Measurements from ENCODE around the gene IRF4. TPM values are rescaled to one million over a fixed set of nuclear protein-coding genes. Genes with fewer than 3 reads are reported as not detected.

IRF4 gene
- total RNA-seq, 2 experiments from 2014 or later: 16.9 to 20.8 TPM

DNA sequence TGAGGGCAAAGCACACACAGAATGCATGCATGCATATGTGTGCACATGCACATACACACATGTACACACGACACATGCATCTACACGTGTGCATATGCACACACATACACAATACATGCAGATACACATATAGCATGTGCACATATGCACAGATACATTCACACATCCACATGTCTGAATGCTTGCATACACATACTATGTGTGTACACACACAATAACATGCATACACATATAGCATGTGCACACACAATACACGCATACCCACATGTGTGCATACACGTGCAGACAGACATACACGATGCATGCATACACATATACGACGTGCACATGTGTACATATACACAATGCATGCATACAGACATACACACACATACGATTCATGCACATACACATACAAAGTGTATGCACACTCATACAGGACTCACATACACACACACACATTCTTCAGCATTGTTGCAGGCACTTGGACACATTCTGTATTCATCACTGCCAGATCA is 24.2 kb upstream of the IRF4 start:
- Mint-ChIP-seq H3K27ac (no peak overlapping the region), H3K4me3 (no peak overlapping the region), H3K27me3 (peaks cover 15% of the 10 kb centered on the region), H3K4me1 (ENCODE audit: low read depth) (no peaks in the 10 kb centered on the region), H3K9me3 (peaks cover 5% of the 10 kb centered on the region), H3K36me3 (ENCODE audit: low read depth) (no peaks in the 10 kb centered on the region)
- ChIA-PET CTCF (no interaction called here), POLR2A (no interaction called here)
- Histone ChIP-seq H3K27me3 (ENCODE audit: control insufficient read depth in 1 of 2, insufficient read depth in 2 of 2, low read length in 2 of 2) (no peaks in the 10 kb centered on the region), H3K36me3 (ENCODE audit: insufficient read depth, low read length) (no peaks in the 10 kb centered on the region), H3K9me3 (ENCODE audit: control insufficient read depth in 1 of 2, insufficient read depth in 1 of 2, low read length in 2 of 2) (peaks cover 0 to 57% of the 10 kb centered on the region in 2 experiments), H3K4me1 (ENCODE audit: insufficient read depth, low read length) (no peaks in the 10 kb centered on the region), H3K4me3 (ENCODE audit: low read length) (no peak overlapping the region), H3K27ac (ENCODE audit: low read depth in 1 of 2, low read length in 2 of 2) (no peak overlapping the region)
- no peak for ATAC-seq (ENCODE audit: poor library complexity)
- TF ChIP-seq, protein P1, sequence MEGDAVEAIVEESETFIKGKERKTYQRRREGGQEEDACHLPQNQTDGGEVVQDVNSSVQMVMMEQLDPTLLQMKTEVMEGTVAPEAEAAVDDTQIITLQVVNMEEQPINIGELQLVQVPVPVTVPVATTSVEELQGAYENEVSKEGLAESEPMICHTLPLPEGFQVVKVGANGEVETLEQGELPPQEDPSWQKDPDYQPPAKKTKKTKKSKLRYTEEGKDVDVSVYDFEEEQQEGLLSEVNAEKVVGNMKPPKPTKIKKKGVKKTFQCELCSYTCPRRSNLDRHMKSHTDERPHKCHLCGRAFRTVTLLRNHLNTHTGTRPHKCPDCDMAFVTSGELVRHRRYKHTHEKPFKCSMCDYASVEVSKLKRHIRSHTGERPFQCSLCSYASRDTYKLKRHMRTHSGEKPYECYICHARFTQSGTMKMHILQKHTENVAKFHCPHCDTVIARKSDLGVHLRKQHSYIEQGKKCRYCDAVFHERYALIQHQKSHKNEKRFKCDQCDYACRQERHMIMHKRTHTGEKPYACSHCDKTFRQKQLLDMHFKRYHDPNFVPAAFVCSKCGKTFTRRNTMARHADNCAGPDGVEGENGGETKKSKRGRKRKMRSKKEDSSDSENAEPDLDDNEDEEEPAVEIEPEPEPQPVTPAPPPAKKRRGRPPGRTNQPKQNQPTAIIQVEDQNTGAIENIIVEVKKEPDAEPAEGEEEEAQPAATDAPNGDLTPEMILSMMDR (IDR thresholded peaks at IDR 0.05): no peak
- intact Hi-C loops (cut with DNase I, micrococcal nuclease): no loop called here
- DNase-seq: no peak

DNA sequence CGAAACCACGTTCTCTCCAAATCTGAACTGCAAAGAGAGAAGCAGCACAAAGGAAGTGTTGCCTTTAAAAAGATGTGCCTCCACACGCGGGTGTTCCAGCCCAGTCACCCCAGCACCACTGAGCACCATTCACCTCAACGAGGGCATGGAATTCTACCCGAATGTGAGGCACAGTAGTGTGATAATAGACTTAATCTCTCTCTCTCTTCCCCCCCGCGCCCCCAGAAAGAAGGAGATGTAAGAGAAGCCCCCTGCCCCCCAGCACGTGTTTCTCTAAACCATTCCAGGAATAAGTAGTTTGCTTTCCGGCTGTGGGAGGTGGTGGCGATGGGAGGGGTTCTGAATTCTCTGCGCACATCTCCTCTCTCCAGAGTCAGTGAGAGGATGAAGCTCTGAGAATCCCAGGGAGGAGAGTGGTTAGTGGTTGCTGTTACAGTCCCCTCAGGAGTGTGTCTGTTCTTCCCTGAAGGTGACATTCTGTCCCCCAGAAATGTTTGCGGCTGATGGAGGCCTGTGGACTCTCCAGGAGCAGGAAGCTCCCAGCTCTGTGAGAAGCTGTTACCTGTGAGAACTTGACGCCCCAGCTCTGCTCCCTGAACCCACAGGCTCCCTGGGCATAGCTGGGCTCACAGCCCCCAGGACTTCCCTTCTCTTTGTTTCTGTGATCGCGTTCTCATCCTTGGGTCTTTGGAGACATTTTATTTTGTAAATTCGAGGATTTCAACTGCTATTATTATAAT is 23.5 kb upstream of the IRF4 start:
- Mint-ChIP-seq H3K4me3 (no peak overlapping the region), H3K27me3 (peaks cover 20% of the 10 kb centered on the region), H3K36me3 (ENCODE audit: low read depth) (no peaks in the 10 kb centered on the region), H3K9me3 (peaks cover 5% of the 10 kb centered on the region), H3K4me1 (ENCODE audit: low read depth) (no peaks in the 10 kb centered on the region), H3K27ac (no peak overlapping the region)
- TF ChIP-seq, protein P1 (IDR thresholded peaks at IDR 0.05): no peak
- Histone ChIP-seq H3K36me3 (ENCODE audit: insufficient read depth, low read length) (no peaks in the 10 kb centered on the region), H3K4me3 (ENCODE audit: low read length) (no peak overlapping the region), H3K4me1 (ENCODE audit: insufficient read depth, low read length) (peaks cover 4% of the 10 kb centered on the region), H3K27ac (ENCODE audit: low read depth in 1 of 2, low read length in 2 of 2) (no peak overlapping the region), H3K9me3 (ENCODE audit: control insufficient read depth in 1 of 2, insufficient read depth in 1 of 2, low read length in 2 of 2) (peaks cover 0 to 57% of the 10 kb centered on the region in 2 experiments), H3K27me3 (ENCODE audit: control insufficient read depth in 1 of 2, insufficient read depth in 2 of 2, low read length in 2 of 2) (no peaks in the 10 kb centered on the region)
- ATAC-seq (ENCODE audit: poor library complexity): no peak
- ChIA-PET POLR2A (no interaction called here), CTCF (no interaction called here)
- intact Hi-C loops (cut with DNase I, micrococcal nuclease): no loop called here
- no peak for DNase-seq

DNA sequence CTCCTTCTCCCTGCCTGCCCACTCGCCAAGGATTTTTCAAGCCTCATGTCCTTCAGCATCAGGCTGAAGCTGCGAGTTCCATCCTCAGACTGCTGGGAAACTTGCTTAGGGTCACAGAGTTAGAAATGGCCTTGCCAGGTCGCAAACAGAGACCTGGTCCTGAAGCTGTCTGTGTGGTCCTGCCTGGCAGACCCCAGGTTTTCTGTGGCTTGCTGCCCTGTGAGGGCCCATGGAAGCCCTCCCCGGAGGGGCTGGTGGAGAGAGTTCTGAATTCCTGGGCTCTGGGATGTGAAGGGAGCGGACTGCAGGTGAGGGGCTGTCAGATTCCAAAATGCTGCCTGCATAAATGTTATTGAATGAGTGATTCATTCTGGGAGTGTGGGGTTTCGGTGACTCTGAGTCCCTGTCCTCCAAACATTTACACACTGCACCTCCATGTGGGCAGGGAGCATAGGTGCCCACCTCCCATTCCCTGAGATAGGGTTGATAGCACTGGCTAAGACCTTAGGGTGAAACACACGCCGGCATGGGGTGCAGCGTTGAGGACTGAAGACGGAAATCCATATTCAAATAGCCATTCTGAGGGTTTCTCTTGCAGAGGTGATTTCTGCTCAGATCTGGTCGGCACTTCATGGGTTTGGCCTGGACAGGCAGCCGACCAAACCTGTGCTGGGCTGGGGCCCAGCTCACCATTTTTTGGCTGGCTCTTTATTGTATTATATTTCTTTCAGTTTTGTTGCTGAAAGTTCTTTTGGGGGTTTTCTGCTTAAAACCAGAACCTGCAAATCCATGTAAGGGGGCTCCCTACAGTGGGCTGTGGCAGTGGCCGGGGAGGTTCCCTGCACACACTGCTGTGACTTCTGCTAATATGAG is 21.8 kb upstream of the IRF4 start:
- Mint-ChIP-seq H3K9me3 (peaks cover 3% of the 10 kb centered on the region), H3K4me3 (no peak overlapping the region), H3K36me3 (ENCODE audit: low read depth) (no peaks in the 10 kb centered on the region), H3K4me1 (ENCODE audit: low read depth) (no peaks in the 10 kb centered on the region), H3K27me3 (peaks cover 34% of the 10 kb centered on the region), H3K27ac (no peak overlapping the region)
- Histone ChIP-seq H3K9me3 (ENCODE audit: control insufficient read depth in 1 of 2, insufficient read depth in 1 of 2, low read length in 2 of 2) (peaks cover 0 to 61% of the 10 kb centered on the region in 2 experiments), H3K4me3 (ENCODE audit: low read length) (no peak overlapping the region), H3K27ac (ENCODE audit: low read depth in 1 of 2, low read length in 2 of 2) (no peak overlapping the region), H3K27me3 (ENCODE audit: control insufficient read depth in 1 of 2, insufficient read depth in 2 of 2, low read length in 2 of 2) (peaks cover 0 to 2% of the 10 kb centered on the region in 2 experiments), H3K4me1 (ENCODE audit: insufficient read depth, low read length) (peaks cover 5% of the 10 kb centered on the region), H3K36me3 (ENCODE audit: insufficient read depth, low read length) (no peaks in the 10 kb centered on the region)
- ChIA-PET CTCF (no interaction called here), POLR2A (no interaction called here)
- intact Hi-C loops (cut with DNase I, micrococcal nuclease): no loop called here
- TF ChIP-seq, protein P1 (IDR thresholded peaks at IDR 0.05): no peak
- no peak for ATAC-seq (ENCODE audit: poor library complexity)
- no peak for DNase-seq
